HCT116 (cell line): ENCODE data around the gene AVL9.
A peak's percentile ranks its signal among the peaks of the same experiment; 100 is the strongest.

Source experiments
- CTCF ChIP-seq, 3 experiments: fragments of 200-600 bp in 1 of 3; sonication (generic) in 1 of 3; IDR thresholded peaks in 2 of 3; conservative IDR thresholded peaks in 1 of 3; 2 replicates each; pipeline ENCODE4 v1.5.1; 2012 to 2017; ENCODE audit warnings: low read depth in 2 of 3, low read length in 2 of 3, antibody characterized with exemption in 1 of 3, borderline replicate concordance in 1 of 3, control low read depth in 1 of 3, mild to moderate bottlenecking in 1 of 3, mixed read lengths in 1 of 3, mixed run types in 1 of 3, moderate library complexity in 1 of 3; ENCODE audit not compliant: insufficient read depth in 1 of 3
- EZH2 ChIP-seq: fragments of 200-600 bp; sonication (generic); IDR thresholded peaks from 2 replicates; pipeline ENCODE4 v1.6.1; 2017; ENCODE audit warnings: antibody characterized with exemption, mixed run types
- POLR2A ChIP-seq: IDR thresholded peaks from 2 replicates; pipeline ENCODE4 v1.7.0; 2011; ENCODE audit warnings: borderline replicate concordance; ENCODE audit not compliant: insufficient read depth, insufficient read length; ENCODE audit errors: extremely low read depth
- YY1 ChIP-seq: IDR thresholded peaks from 2 replicates; pipeline ENCODE4 v1.6.1; 2011; ENCODE audit warnings: low read length, low read depth, moderate library complexity, mild to moderate bottlenecking; ENCODE audit not compliant: insufficient replicate concordance; ENCODE audit errors: extremely low read depth
- ZBTB33 ChIP-seq: IDR thresholded peaks from 2 replicates; pipeline ENCODE4 v1.6.1; 2011; ENCODE audit warnings: mild to moderate bottlenecking, low read length, moderate library complexity; ENCODE audit not compliant: insufficient replicate concordance; ENCODE audit errors: extremely low read depth

GRCh38 chr7:32490127-32490796 is 5.0 kb upstream of the AVL9 start, which contains the start of gene LSM5:
- TF ChIP-seq CTCF (IDR thresholded peaks at IDR 0.05 in 2 of 3, conservative IDR thresholded peaks at IDR 0.05 in 1 of 3; ENCODE audit: borderline replicate concordance in 1 of 3, insufficient read depth in 1 of 3, low read depth in 2 of 3, low read length in 2 of 3) = no peak
- peak; percentile 8 for TF ChIP-seq ZBTB33
- TF ChIP-seq YY1 = peak; percentile 94
- TF ChIP-seq EZH2 = no peak
- TF ChIP-seq POLR2A = peak; percentile 20
